LNCaP clone FGC (cell line): ENCODE data around the gene GPD1L.

Source experiments
- DNase-seq: peaks from one replicate; pipeline ENCODE4 v3.0.0-alpha.2; 2011; ENCODE audit warnings: low read depth
- H3K4me3 ChIP-seq: 2 replicates; pipeline ENCODE4 v1.5.1; 2011; ENCODE audit warnings: mild to moderate bottlenecking, low read depth, low read length, control low read depth
- TF ChIP-seq, protein P1 (sequence below): IDR thresholded peaks from 2 replicates; pipeline ENCODE4 v1.5.1; 2012; ENCODE audit warnings: mild to moderate bottlenecking; ENCODE audit not compliant: control insufficient read depth, insufficient read depth; ENCODE audit errors: extremely low read depth

Gene GPD1L

GRCh38 chr3:32132121-32132520 is 25.7 kb downstream of the GPD1L start:
- no peak overlapping the region for H3K4me3 ChIP-seq
- no peak for DNase-seq
- TF ChIP-seq, protein P1, sequence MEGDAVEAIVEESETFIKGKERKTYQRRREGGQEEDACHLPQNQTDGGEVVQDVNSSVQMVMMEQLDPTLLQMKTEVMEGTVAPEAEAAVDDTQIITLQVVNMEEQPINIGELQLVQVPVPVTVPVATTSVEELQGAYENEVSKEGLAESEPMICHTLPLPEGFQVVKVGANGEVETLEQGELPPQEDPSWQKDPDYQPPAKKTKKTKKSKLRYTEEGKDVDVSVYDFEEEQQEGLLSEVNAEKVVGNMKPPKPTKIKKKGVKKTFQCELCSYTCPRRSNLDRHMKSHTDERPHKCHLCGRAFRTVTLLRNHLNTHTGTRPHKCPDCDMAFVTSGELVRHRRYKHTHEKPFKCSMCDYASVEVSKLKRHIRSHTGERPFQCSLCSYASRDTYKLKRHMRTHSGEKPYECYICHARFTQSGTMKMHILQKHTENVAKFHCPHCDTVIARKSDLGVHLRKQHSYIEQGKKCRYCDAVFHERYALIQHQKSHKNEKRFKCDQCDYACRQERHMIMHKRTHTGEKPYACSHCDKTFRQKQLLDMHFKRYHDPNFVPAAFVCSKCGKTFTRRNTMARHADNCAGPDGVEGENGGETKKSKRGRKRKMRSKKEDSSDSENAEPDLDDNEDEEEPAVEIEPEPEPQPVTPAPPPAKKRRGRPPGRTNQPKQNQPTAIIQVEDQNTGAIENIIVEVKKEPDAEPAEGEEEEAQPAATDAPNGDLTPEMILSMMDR = no peak

DNA sequence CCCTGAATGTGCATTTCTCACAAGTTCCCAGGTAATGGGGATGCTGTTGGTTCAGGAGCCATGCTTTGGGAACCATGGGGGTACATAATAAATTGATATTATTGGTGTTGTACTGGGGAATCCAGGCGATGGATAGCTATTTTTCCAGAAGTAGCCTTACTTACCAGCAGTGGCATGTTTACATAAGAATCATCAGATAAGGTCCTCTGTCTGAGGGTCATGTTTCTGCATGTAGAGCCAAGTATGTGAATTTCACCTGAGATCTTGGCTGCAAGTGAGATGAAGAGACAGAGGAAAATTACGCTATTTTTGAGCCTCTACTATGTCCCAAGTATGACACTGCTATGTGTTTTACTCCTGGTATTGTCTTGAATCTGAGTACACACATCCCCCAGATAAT is 26.3 kb downstream of the GPD1L start:
- no peak for DNase-seq
- TF ChIP-seq, protein P1 = no peak

DNA sequence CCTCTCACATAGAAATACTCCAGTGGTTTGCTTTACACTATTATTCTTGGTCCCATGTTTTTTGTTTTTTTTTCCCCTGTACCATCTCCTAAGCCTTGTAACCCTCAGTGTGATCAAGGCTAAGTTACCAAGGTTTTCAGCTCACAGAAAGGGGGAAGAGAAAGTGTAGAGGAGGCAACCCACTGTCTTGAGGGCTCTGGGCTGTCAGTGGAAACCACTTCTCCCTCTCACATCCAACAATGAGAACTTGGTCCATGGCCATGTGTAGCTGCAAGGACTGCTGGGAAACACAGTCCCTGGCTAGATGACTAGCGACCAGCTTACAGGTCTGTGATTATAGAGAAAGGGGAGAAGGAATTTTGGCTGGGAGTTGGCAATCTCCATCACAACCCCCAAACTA is 30.3 kb downstream of the GPD1L start:
- H3K4me3 ChIP-seq = no peak overlapping the region
- TF ChIP-seq, protein P1 = no peak
- DNase-seq = no peak

More for the DNA sequence above, 26.3 kb downstream of the GPD1L start:
- H3K4me3 ChIP-seq = no peak overlapping the region

DNA sequence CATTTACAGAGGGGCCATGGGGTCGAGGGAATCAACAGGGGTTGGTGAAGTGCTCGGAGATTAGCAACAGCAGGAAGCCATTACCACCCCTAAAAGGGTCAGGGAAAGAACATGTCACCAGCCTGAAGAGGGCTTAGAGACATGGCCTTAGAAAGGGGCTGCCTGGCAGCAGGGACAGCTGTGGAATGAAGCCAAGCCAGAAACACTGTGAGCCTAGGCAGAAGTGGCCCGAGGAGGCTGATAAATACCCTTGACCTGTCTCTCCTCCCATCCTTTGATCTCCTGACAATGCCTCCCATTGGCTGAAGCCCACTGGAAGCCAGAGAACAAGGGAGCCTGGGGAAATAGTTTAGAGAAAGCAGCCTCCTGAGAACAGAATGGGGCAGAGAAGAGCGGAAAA is 31.4 kb downstream of the GPD1L start:
- H3K4me3 ChIP-seq = no peak overlapping the region
- TF ChIP-seq, protein P1 = no peak
- DNase-seq = no peak

GRCh38 chr3:32138545-32139104 is 32.2 kb downstream of the GPD1L start:
- no peak overlapping the region for H3K4me3 ChIP-seq
- TF ChIP-seq, protein P1 = no peak
- no peak for DNase-seq

DNA sequence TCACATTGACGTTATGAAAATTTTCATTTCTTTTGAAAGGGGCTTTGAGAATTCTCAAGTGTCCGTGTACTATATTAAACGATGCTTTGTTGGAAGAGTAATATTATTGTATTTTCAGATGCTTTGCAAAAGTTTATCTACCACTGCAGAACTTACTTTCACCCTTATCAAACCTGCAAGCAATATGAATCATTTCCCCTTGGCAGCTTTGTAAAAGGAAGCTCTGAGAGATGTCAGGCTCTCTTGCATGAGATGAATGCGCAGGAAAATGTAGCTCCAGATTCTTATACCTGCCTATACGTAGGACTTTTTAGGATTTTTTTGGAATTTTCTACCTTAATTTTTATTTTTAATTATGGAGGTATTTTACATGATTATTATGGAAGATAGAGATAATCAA is 34.5 kb downstream of the GPD1L start:
- TF ChIP-seq, protein P1 = no peak
- DNase-seq = no peak
- no peak overlapping the region for H3K4me3 ChIP-seq
